Parathyroid adenoma (tissue), 2 donors: ENCODE data around the gene IL1RAPL1.

ENCODE experiments used
- H2AFZ ChIP-seq: fragments of 300-600 bp; sonication (generic); one replicate; pipeline ENCODE4 v1.7.0; 2017; ENCODE audit warnings: antibody characterized with exemption, mild to moderate bottlenecking
- H3K27ac ChIP-seq: fragments of 300-600 bp; sonication (generic); one replicate; pipeline ENCODE4 v1.7.0; 2017
- H3K27me3 ChIP-seq: fragments of 300-600 bp; sonication (generic); one replicate; pipeline ENCODE4 v1.7.0; 2017; ENCODE audit warnings: low read length; ENCODE audit not compliant: control insufficient read depth, insufficient read depth
- H3K36me3 ChIP-seq: fragments of 300-600 bp; sonication (generic); one replicate; pipeline ENCODE4 v1.7.0; 2017; ENCODE audit warnings: low read length; ENCODE audit not compliant: control insufficient read depth, insufficient read depth
- H3K4me1 ChIP-seq: fragments of 300-600 bp; sonication (generic); one replicate; pipeline ENCODE4 v1.7.0; 2017; ENCODE audit warnings: control low read depth
- H3K4me2 ChIP-seq: fragments of 300-600 bp; sonication (generic); one replicate; pipeline ENCODE4 v1.7.0; 2017; ENCODE audit warnings: low read length
- H3K4me3 ChIP-seq: fragments of 300-600 bp; sonication (generic); one replicate; pipeline ENCODE4 v1.7.0; 2017; ENCODE audit warnings: low read depth, low read length
- H3K79me2 ChIP-seq: fragments of 300-600 bp; sonication (generic); one replicate; pipeline ENCODE4 v1.7.0; 2017; ENCODE audit warnings: control low read depth
- H3K9ac ChIP-seq: fragments of 300-600 bp; sonication (generic); one replicate; pipeline ENCODE4 v1.7.0; 2017; ENCODE audit warnings: mild to moderate bottlenecking
- H3K9me3 ChIP-seq: fragments of 300-600 bp; sonication (generic); one replicate; pipeline ENCODE4 v1.7.0; 2017; ENCODE audit warnings: low read length; ENCODE audit not compliant: control insufficient read depth
- TF ChIP-seq, protein P1 (sequence below): fragments of 300-600 bp; sonication (generic); IDR thresholded peaks from one replicate; pipeline ENCODE4 v1.7.0; 2017; ENCODE audit warnings: antibody characterized with exemption, mild to moderate bottlenecking
- donor health status: primary hyperparathyroidism.

The IL1RAPL1 gene

DNA sequence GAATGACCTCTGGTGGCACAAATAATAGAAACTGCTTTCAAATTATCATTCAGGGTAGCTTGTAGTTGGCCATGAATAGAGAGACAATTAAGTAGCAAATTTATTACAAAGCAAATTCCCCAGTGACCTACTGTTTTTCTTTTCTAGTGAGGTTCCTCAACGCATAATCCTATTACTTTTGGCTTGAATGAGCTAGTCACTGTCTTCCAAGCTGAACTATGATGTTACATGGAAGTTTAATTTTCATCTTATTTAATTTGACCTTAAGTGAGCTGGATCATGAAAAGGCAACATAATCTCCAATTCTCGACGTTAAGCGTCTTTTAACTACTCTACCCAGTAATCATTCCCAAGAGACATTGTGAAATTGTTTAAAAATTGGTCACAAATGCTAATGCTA lies 1280.7 kb downstream of the IL1RAPL1 start:
- Histone ChIP-seq H3K79me2 (no peaks in the 10 kb centered on the region), H3K9ac (no peak overlapping the region)
- TF ChIP-seq, protein P1, sequence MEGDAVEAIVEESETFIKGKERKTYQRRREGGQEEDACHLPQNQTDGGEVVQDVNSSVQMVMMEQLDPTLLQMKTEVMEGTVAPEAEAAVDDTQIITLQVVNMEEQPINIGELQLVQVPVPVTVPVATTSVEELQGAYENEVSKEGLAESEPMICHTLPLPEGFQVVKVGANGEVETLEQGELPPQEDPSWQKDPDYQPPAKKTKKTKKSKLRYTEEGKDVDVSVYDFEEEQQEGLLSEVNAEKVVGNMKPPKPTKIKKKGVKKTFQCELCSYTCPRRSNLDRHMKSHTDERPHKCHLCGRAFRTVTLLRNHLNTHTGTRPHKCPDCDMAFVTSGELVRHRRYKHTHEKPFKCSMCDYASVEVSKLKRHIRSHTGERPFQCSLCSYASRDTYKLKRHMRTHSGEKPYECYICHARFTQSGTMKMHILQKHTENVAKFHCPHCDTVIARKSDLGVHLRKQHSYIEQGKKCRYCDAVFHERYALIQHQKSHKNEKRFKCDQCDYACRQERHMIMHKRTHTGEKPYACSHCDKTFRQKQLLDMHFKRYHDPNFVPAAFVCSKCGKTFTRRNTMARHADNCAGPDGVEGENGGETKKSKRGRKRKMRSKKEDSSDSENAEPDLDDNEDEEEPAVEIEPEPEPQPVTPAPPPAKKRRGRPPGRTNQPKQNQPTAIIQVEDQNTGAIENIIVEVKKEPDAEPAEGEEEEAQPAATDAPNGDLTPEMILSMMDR = no peak

DNA sequence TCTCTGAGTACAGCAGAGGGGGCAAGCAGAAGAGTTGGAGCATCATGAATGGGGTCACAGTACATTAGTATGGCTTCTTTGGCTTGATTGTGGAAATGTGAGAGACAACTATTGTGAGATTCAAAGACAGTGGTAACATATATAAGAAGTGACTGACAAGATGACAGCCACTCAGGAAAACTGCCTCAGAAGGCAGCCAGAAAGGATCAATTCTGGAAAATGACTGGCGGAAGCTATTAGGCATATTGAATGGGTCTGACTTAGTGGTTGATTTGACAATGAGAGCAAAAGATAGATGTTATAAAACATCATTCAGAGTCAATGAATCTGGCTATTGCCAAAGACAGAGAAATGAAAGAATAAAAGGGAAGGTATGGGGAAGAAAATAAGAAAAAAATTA lies 1282.6 kb downstream of the IL1RAPL1 start:
- Histone ChIP-seq H3K4me2 (no peak overlapping the region), H3K4me1 (no peaks in the 10 kb centered on the region), H3K79me2 (no peaks in the 10 kb centered on the region), H3K27me3 (no peaks in the 10 kb centered on the region), H3K4me3 (no peak overlapping the region), H2AFZ (no peak overlapping the region), H3K9me3 (no peaks in the 10 kb centered on the region), H3K27ac (no peak overlapping the region), H3K36me3 (no peaks in the 10 kb centered on the region), H3K9ac (no peak overlapping the region)
- TF ChIP-seq, protein P1 = no peak

More for the DNA sequence above, 1280.7 kb downstream of the IL1RAPL1 start:
- Histone ChIP-seq H3K4me1 (no peaks in the 10 kb centered on the region), H3K4me3 (no peak overlapping the region), H3K9me3 (no peaks in the 10 kb centered on the region), H3K27ac (no peak overlapping the region), H3K27me3 (no peaks in the 10 kb centered on the region), H3K36me3 (no peaks in the 10 kb centered on the region), H3K4me2 (no peak overlapping the region), H2AFZ (no peak overlapping the region)

DNA sequence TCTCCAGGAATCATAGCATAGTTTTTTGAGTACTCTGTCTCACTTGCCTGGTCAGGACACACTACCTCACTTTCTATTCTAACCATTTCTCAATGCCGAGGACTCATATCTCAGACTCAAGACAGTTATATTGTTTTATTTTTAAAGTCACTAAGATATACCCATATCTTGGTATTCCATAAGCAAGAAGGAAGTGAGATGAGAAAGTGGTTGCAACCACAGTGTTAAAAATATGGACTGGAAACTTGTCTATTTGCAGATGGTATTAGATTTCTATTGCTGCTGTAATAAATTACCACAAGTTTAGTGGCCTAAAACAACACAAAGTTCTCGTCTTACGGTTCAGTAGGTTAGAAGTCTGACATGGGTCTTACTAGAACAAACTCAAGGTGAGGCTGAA lies 1283.4 kb downstream of the IL1RAPL1 start:
- no peaks in the 10 kb centered on the region for H3K79me2 ChIP-seq
- H3K27me3 ChIP-seq = no peaks in the 10 kb centered on the region
- H3K9me3 ChIP-seq = no peaks in the 10 kb centered on the region
- no peaks in the 10 kb centered on the region for H3K36me3 ChIP-seq
- H3K4me3 ChIP-seq = no peak overlapping the region
- H2AFZ ChIP-seq = no peak overlapping the region
- H3K27ac ChIP-seq = no peak overlapping the region
- TF ChIP-seq, protein P1 = no peak
- no peak overlapping the region for H3K4me2 ChIP-seq
- no peak overlapping the region for H3K9ac ChIP-seq
- no peaks in the 10 kb centered on the region for H3K4me1 ChIP-seq

DNA sequence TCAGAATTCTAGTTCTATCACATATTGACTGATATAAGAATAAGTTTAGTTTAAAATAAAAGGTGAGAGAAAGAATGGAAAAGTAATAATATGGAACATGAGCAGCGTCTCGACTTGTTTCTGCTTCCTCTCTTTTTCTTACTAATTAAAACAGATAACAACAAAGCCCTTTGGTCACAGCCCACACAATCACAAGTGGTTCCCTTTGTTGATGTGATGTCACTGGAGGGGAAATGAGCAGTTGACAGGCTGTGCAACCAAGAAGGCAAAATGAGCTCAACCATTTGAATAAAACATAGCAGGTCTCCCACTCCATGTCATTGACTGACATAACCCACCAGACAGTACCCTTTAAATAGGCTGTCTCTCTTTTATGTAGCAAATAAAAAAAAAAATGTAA lies 1285.6 kb downstream of the IL1RAPL1 start:
- H3K27me3 ChIP-seq = no peaks in the 10 kb centered on the region
- H3K79me2 ChIP-seq = no peaks in the 10 kb centered on the region
- H3K9ac ChIP-seq = no peak overlapping the region
- H3K9me3 ChIP-seq = no peaks in the 10 kb centered on the region
- no peaks in the 10 kb centered on the region for H3K36me3 ChIP-seq
- no peak overlapping the region for H3K4me3 ChIP-seq
- H3K27ac ChIP-seq = no peak overlapping the region
- no peak overlapping the region for H2AFZ ChIP-seq
- H3K4me2 ChIP-seq = no peak overlapping the region
- TF ChIP-seq, protein P1 = no peak
- no peaks in the 10 kb centered on the region for H3K4me1 ChIP-seq

DNA sequence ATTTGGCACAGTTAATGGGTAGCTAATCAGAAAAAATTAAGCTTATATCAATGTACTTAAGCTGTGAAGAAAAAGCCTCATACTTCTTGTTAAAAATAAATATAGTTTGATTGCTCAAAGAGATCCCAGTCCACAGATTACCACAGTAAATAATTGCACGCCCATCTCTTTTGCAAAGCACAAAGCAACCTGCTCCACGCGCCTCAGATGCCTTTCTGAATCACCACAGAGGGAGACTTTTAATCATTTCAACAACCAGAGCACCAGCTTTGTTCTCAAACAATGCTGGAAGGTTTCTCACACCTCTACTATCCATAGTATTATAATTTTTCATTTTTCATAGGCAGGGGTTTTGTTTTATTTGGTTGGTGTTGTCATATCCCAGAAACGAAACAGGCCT lies 1289.5 kb downstream of the IL1RAPL1 start:
- no peak overlapping the region for H3K9ac ChIP-seq
- H3K36me3 ChIP-seq = no peaks in the 10 kb centered on the region
- no peaks in the 10 kb centered on the region for H3K4me1 ChIP-seq
- no peak overlapping the region for H2AFZ ChIP-seq
- no peaks in the 10 kb centered on the region for H3K27me3 ChIP-seq
- no peak overlapping the region for H3K4me2 ChIP-seq
- TF ChIP-seq, protein P1 = no peak
- H3K4me3 ChIP-seq = no peak overlapping the region
- no peaks in the 10 kb centered on the region for H3K79me2 ChIP-seq
- H3K27ac ChIP-seq = no peak overlapping the region
- H3K9me3 ChIP-seq = no peaks in the 10 kb centered on the region
